ENCODE data around the gene KRT23.

The KRT23 gene

DNA sequence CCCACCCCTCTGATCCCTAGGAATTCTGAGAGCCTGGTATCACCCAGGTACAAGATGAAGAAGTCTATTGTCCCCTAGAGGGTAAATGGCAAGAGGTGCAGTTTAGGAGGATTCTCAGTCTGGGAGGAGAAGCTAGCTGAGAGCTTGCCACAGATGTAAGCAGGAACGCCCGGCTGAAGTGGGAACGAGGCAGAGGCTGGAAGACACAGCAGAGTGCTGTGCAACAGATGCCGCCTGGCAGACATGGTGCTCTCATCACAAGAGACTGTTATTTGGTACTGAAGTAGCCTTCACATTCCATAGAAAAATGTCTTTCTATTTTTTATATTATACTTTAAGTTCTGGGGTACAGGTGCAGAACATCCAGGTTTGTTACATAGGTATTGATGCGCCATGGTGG lies 32.1 kb downstream of the KRT23 start:
- DNase-seq = no peak

DNA sequence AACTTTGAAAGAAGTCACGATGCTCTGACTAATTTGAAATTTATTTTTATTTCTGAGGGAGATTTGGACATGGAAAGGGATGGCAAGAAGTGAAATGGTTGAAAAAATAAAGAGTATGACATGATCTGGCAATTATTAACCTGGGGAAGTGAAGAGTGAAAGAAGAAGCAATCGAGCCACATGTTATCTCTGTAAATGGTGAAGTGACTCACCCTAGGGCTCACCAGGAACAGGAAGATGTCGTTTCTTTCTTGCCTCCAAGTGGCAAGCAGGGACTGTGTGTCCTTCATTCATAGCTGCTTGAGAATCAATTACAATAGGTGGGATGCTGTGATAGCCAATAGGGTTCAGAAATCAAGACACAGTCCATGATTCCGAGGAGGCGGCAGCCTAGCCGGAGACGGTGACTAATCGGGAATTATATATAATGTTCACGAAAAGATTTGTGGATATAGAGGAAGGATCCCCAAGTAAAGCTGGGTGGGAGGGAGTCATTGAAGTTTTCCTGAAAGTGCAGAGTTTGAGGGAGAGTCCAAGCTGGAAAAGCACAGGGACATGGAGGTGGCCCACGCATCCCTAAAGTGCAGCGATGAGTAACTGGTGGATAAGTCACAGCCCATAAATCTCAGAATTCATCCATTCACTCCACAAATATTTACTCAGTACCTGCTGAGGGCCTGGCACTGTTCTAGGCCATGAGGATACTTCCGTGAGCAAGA lies 34.2 kb downstream of the KRT23 start:
- DNase-seq = no peak

DNA sequence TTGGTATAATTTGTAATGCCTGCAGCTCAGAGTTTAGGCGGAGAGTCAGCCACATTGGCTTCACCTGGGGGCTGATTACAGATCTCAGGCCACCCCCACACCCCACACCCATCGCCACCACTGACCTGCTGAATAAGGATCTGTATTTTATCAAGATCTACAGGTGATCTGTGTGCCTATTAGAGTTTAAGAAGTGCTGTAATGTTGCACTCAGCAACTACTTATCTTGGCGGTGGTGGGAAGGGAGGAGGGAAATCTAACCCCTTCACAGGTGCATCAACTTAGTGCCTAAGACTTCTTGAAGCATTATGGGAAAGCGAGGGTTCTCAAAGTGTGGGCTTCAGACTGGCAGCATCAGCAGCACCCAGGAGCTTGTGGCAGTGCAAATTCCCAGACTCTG lies 34.9 kb downstream of the KRT23 start:
- no peak for DNase-seq

GRCh38 chr17:40901981-40902474 lies 35.4 kb downstream of the KRT23 start:
- DNase-seq = no peak

DNA sequence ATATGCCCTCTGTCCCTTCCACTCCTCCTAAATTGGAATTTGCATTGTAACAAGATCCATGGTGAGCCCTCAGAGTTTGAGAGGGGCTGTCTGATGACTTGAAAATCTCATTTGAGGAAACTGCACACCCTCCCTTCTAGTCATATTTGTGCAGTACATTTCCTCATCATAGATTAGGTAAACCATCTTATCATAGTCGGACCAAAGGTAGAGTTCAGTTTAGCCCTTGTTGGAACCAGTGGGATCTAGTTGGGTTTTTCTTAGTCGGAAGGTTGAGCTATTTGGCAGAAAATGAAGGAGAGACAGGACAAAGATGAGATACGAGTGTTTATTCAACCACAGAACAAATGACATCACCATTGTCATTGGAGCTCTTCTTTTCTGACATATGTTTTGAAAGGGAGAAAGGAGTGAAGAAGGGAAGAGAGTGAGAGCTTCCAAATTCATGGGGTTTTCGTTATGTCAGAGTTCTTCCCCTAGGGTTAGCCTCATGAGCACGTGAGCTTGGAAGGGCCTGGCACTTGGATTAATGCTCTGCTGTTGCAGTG lies 36.6 kb downstream of the KRT23 start:
- no peak for DNase-seq

GRCh38 chr17:40896916-40897455 lies 40.5 kb downstream of the KRT23 start:
- no peak for DNase-seq

- no peak for DNase-seq
These were observed 42.2 kb downstream of the KRT23 start for GRCh38 chr17:40895106-40895730.

GRCh38 chr17:40888196-40888720 lies 49.2 kb downstream of the KRT23 start:
- DNase-seq = no peak

- no peak for DNase-seq
These were observed 51.4 kb downstream of the KRT23 start for GRCh38 chr17:40886090-40886489.

- DNase-seq = no peak
These were observed 52.5 kb downstream of the KRT23 start, which contains the start of gene KRT20 for GRCh38 chr17:40884708-40885512. Gene KRT20 (minus strand): TSS chr17:40885242. CDS start chr17:40885185, 57 bp downstream.

GRCh38 chr17:40883626-40884334 lies 53.7 kb downstream of the KRT23 start:
- DNase-seq = no peak

GRCh38 chr17:40883031-40883430 lies 54.4 kb downstream of the KRT23 start:
- no peak for DNase-seq

DNA sequence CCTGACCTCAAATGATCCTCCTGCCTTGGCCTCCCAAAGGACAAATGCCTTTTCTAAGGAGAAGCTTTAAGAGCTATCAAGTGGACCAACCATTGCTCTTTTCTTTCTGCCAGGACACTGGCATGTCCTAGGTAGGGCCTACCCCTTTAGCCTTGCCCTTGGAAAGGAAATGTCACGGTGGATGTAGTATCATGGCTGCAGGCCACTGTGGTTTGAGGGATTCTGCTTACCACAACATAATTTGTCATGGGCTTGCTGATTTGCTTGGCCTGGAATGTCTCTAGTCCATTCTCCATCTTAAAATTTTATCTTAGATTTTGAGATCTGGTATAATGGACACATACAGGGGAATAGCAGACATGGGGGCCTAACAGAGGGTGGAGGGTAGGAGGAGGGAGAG lies 58.4 kb downstream of the KRT23 start:
- DNase-seq = no peak

GRCh38 chr17:40878044-40878443 lies 59.4 kb downstream of the KRT23 start:
- no peak for DNase-seq

GRCh38 chr17:40873801-40874200 lies 63.6 kb downstream of the KRT23 start:
- DNase-seq = no peak

DNA sequence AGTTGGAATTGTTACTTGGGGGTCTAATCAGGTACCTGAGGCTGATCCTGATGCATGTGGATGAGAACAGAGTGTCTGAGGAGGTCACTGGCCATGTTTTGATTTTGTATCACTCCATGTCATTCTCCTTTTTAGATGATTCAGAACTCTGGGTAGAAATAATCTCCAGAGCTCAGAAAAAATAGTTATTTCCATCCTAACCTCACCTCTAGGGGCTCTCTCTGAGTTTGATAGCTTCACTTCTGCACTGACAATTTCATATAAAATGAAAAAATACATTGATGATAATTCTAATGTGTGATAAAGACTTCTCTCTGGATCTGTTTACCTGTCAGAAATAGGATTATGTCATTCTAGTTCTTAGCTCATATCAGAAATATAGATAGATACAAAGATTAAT lies 64.2 kb downstream of the KRT23 start:
- DNase-seq = no peak

All from activated naive CD4-positive, alpha-beta T cell (primary cell).